Skeletal muscle satellite cell (primary cell): Measurements from ENCODE around the gene HAGH.
A peak's percentile ranks its signal among the peaks of the same experiment; 100 is the strongest.

ENCODE experiments used
- H3K27me3 ChIP-seq: 2 replicates; pipeline ENCODE4 v1.7.0; 2013; ENCODE audit warnings: low read length; ENCODE audit not compliant: control insufficient read depth, insufficient read depth
- H3K36me3 ChIP-seq: 2 replicates; pipeline ENCODE4 v1.7.0; 2013; ENCODE audit warnings: mild to moderate bottlenecking, control low read depth, low read length; ENCODE audit not compliant: insufficient read depth
- H3K4me1 ChIP-seq: 2 replicates; pipeline ENCODE4 v1.7.0; 2013; ENCODE audit warnings: low read length; ENCODE audit not compliant: control insufficient read depth, insufficient read depth
- H3K4me2 ChIP-seq: 2 replicates; pipeline ENCODE4 v1.7.0; 2013; ENCODE audit warnings: mild to moderate bottlenecking, low read length
- H3K4me3 ChIP-seq: 2 replicates; pipeline ENCODE4 v1.7.0; 2013; ENCODE audit warnings: low read length
- H3K9ac ChIP-seq: 2 replicates; pipeline ENCODE4 v1.7.0; 2013; ENCODE audit warnings: mild to moderate bottlenecking, low read depth, low read length, moderate library complexity
- H3K9me3 ChIP-seq: replicated peaks from 2 replicates; pipeline ENCODE4 v1.7.0; 2013; ENCODE audit warnings: mild to moderate bottlenecking, control low read depth, low read length

The HAGH gene

GRCh38 chr16:1818204-1818872, 8.3 kb downstream of the HAGH start:
- no peaks in the 10 kb centered on the region for H3K4me1 ChIP-seq
- no peak overlapping the region for H3K4me3 ChIP-seq
- H3K36me3 ChIP-seq, result peaks cover 12% of the 10 kb centered on the region
- no peak overlapping the region for H3K9ac ChIP-seq
- H3K9me3 ChIP-seq, result no peaks in the 10 kb centered on the region
- H3K27me3 ChIP-seq, result no peaks in the 10 kb centered on the region
- no peak overlapping the region for H3K4me2 ChIP-seq

- Histone ChIP-seq H3K4me1 (peaks cover 5% of the 10 kb centered on the region), H3K4me2 (no peak overlapping the region), H3K4me3 (no peak overlapping the region), H3K9me3 (no peaks in the 10 kb centered on the region), H3K36me3 (peaks cover 12% of the 10 kb centered on the region), H3K9ac (no peak overlapping the region), H3K27me3 (no peaks in the 10 kb centered on the region)
These were observed 8.9 kb downstream of the HAGH start for GRCh38 chr16:1817716-1818115.

GRCh38 chr16:1817276-1817589, 9.4 kb downstream of the HAGH start:
- Histone ChIP-seq H3K4me1 (peaks cover 6% of the 10 kb centered on the region), H3K4me2 (no peak overlapping the region), H3K4me3 (no peak overlapping the region), H3K9ac (no peak overlapping the region), H3K36me3 (peaks cover 12% of the 10 kb centered on the region), H3K9me3 (no peaks in the 10 kb centered on the region), H3K27me3 (no peaks in the 10 kb centered on the region)

GRCh38 chr16:1816396-1817275, 10.0 kb downstream of the HAGH start:
- Histone ChIP-seq H3K4me3 (no peak overlapping the region), H3K4me2 (no peak overlapping the region), H3K27me3 (no peaks in the 10 kb centered on the region), H3K4me1 (peaks cover 6% of the 10 kb centered on the region), H3K36me3 (peaks cover 12% of the 10 kb centered on the region), H3K9me3 (no peaks in the 10 kb centered on the region), H3K9ac (no peak overlapping the region)

- H3K4me3 ChIP-seq, result no peak overlapping the region
- H3K27me3 ChIP-seq, result no peaks in the 10 kb centered on the region
- no peaks in the 10 kb centered on the region for H3K9me3 ChIP-seq
- H3K36me3 ChIP-seq, result peaks cover 12% of the 10 kb centered on the region
- no peak overlapping the region for H3K9ac ChIP-seq
- H3K4me2 ChIP-seq, result no peak overlapping the region
- H3K4me1 ChIP-seq, result peaks cover 6% of the 10 kb centered on the region
These were observed 11.2 kb downstream of the HAGH start for GRCh38 chr16:1815461-1815860.

GRCh38 chr16:1812732-1813163, 13.9 kb downstream of the HAGH start:
- no peaks in the 10 kb centered on the region for H3K27me3 ChIP-seq
- peak overlapping the region; percentile 47 for H3K4me2 ChIP-seq
- peaks cover 16% of the 10 kb centered on the region for H3K36me3 ChIP-seq
- H3K9me3 ChIP-seq, result no peaks in the 10 kb centered on the region
- no peak overlapping the region for H3K9ac ChIP-seq
- H3K4me3 ChIP-seq, result no peak overlapping the region
- peaks cover 6% of the 10 kb centered on the region for H3K4me1 ChIP-seq

GRCh38 chr16:1810536-1810935, 16.1 kb downstream of the HAGH start:
- Histone ChIP-seq H3K4me3 (no peak overlapping the region), H3K4me2 (no peak overlapping the region), H3K9me3 (no peaks in the 10 kb centered on the region), H3K27me3 (no peaks in the 10 kb centered on the region), H3K9ac (no peak overlapping the region), H3K36me3 (peaks cover 10% of the 10 kb centered on the region), H3K4me1 (peaks cover 6% of the 10 kb centered on the region)

GRCh38 chr16:1810106-1810505, 16.5 kb downstream of the HAGH start:
- H3K36me3 ChIP-seq, result peaks cover 10% of the 10 kb centered on the region

GRCh38 chr16:1809281-1809801, 17.3 kb downstream of the HAGH start:
- Histone ChIP-seq H3K4me1 (peaks cover 6% of the 10 kb centered on the region), H3K9me3 (no peaks in the 10 kb centered on the region), H3K27me3 (no peaks in the 10 kb centered on the region), H3K36me3 (peaks cover 10% of the 10 kb centered on the region), H3K9ac (no peak overlapping the region), H3K4me2 (no peak overlapping the region), H3K4me3 (no peak overlapping the region)

More at GRCh38 chr16:1810106-1810505, 16.5 kb downstream of the HAGH start:
- Histone ChIP-seq H3K4me3 (no peak overlapping the region), H3K9ac (no peak overlapping the region), H3K4me1 (peaks cover 6% of the 10 kb centered on the region), H3K4me2 (no peak overlapping the region), H3K27me3 (no peaks in the 10 kb centered on the region), H3K9me3 (no peaks in the 10 kb centered on the region)

GRCh38 chr16:1808691-1809090, 17.9 kb downstream of the HAGH start:
- Histone ChIP-seq H3K4me3 (no peak overlapping the region), H3K4me2 (no peak overlapping the region), H3K4me1 (peaks cover 6% of the 10 kb centered on the region), H3K36me3 (peaks cover 10% of the 10 kb centered on the region), H3K9ac (no peak overlapping the region), H3K9me3 (no peaks in the 10 kb centered on the region), H3K27me3 (no peaks in the 10 kb centered on the region)

- no peak overlapping the region for H3K4me2 ChIP-seq
- H3K36me3 ChIP-seq, result peaks cover 10% of the 10 kb centered on the region
- no peak overlapping the region for H3K9ac ChIP-seq
- H3K9me3 ChIP-seq, result no peaks in the 10 kb centered on the region
- H3K4me3 ChIP-seq, result no peak overlapping the region
- H3K4me1 ChIP-seq, result no peaks in the 10 kb centered on the region
- H3K27me3 ChIP-seq, result no peaks in the 10 kb centered on the region
These were observed 19.0 kb downstream of the HAGH start for GRCh38 chr16:1807626-1808025.
